Renal pelvis (tissue), 4 donors: ENCODE results near the gene DTX2. TPM values are rescaled to one million over a fixed set of nuclear protein-coding genes. Genes with fewer than 3 reads are reported as not detected.
"Not testable (repeated sequence)": the region's sequence is repeated elsewhere in the genome, so short reads cannot be mapped to it uniquely, and the experiment has no call there.

Source experiments
- DNase-seq: peaks from one replicate; pipeline ENCODE4 v3.0.0-alpha.2; 2013
- polyA plus RNA-seq, 3 donors: library from polyadenylated mRNA; unstranded; fragments of 120-200 nt; gene quantifications; one replicate each; pipeline ENCODE4 v1.2.1, GENCODE V29; 2013; ENCODE audit not compliant: insufficient read length in 3 of 3

Gene DTX2
- polyA plus RNA-seq, 3 donors = 7.8 to 12.1 (median 8.1) TPM

DNA sequence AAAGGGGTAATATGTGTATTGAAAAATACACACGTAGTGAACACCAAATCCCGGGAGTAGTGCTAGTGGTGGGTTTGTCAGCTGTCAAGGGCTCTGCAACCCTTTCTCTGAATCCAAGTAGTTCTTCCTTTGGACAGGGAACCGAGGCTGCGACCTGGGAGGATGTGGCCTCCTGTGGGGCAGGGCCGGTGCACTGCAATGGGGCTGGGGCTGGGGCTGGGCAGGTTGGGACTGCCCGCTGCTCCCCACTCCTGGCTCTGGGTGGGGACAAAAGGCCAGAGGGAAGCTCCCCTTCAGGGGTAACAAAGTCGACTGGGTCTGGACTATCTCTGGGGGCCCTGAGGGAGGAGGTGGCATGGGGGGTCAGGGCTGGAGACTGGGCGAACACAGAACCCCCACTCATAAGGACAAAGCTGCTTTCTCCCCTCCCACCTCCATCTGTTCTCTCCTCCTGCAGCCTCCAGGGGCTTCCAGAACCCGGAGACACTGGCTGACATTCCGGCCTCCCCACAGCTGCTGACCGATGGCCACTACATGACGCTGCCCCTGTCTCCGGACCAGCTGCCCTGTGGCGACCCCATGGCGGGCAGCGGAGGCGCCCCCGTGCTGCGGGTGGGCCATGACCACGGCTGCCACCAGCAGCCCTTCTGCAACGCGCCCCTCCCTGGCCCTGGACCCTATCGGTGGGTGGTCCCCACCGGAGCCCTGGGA, 49.8 kb downstream of the DTX2 start:
- not testable (repeated sequence) for DNase-seq

- not testable (repeated sequence) for DNase-seq
Measured at GRCh38 chr7:76511911-76512885, 50.7 kb downstream of the DTX2 start.

- no peak for DNase-seq
Measured at GRCh38 chr7:76512941-76513816, 51.7 kb downstream of the DTX2 start.

GRCh38 chr7:76513817-76514799, 52.6 kb downstream of the DTX2 start:
- DNase-seq = no peak

DNA sequence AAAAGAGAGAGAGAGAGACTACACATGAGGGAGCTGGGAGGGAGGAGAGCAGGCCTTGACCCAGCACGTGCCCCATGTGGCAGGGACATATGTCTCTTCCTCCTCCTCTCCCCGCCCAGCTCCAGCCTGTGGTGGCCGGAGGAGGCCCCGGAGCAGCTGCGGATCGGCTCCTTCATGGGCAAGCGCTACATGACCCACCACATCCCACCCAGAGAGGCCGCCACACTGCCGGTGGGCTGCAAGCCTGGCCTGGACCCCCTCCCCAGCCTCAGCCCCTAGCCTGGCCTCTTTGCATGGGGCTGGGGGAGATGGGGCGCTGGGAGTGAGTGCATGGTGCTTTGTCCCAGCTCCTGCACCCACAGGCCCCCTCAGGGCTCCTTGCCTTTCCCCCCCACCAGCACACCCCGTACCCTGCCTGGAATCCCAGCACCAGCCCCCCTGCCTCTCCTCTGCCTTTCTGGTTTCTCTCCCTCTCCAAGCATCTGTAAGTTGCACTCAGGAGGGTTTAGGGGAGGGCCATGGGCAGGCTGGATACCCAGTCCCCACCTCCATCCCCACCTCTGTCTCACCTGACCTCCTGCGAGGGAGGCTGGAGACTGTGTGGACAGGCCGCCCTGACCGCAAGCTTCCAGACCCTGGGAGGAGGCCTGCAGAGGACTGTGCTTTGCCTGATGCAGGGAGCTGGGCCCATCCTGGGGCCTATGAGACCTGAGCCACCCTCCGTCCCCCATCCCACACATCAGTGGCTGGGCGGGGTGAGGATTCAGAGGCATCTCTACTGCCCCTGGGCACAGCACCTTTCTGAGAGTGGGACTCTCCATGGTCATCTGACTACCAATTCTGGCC, 53.6 kb downstream of the DTX2 start:
- DNase-seq = no peak

GRCh38 chr7:76515999-76516443, 54.5 kb downstream of the DTX2 start:
- DNase-seq = no peak

DNA sequence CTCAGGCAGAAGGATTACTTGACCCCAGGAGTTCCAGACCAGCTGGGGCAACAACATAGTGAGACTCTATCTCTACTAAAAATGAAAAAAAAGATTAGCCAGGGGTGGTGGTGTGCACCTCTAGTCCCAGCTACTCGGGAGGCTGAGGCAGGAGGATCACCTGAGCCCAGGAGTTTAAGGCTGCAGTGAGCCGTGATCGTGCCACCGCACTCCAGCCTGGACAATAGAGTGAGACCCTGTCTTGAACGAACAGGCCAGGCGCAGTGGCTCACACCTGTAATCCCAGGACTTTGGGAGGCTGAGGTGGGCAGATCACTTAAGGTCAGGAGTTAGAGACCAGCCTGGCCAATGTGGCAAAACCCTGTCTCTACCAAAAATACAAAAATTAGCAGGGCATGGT, 55.4 kb downstream of the DTX2 start:
- not testable (repeated sequence) for DNase-seq

GRCh38 chr7:76526183-76526582, 64.7 kb downstream of the DTX2 start:
- DNase-seq = not testable (repeated sequence)

DNA sequence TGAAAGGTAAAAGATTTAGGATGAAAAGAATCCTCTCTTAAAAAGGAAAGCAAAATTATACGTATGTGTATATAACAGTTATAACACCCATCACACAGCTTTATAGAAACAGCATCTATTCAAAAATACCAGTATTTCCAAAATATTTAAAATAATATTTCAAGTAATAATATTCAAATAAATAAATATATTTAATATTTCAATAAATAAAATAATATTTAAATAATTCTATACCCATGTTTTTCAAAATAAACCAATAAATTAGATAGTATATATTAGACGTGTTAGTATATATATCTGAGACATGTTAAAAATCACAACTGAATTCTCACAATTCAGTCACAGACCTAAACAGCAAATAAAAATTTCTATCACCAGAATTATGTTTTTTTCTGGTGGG, 70.1 kb downstream of the DTX2 start:
- DNase-seq = not testable (repeated sequence)

GRCh38 chr7:76543197-76543596, 81.7 kb downstream of the DTX2 start, which contains the start of gene SPDYE16:
Gene SPDYE16 (minus strand): TSS chr7:76543297. CDS start chr7:76541459, 1,838 bp downstream.
- not testable (repeated sequence) for DNase-seq

- DNase-seq = peak; percentile 88
Measured at GRCh38 chr7:76549025-76549854, 87.7 kb downstream of the DTX2 start.

GRCh38 chr7:76549855-76550248, 88.3 kb downstream of the DTX2 start:
- not testable (repeated sequence) for DNase-seq

- DNase-seq = not testable (repeated sequence)
Measured at GRCh38 chr7:76551992-76552391, 90.5 kb downstream of the DTX2 start.

Other genes starting within 250 kb of the DTX2 start
- gene HSPB1, start 159.0 kb upstream of the DTX2 start, polyA plus RNA-seq = 100 to 1,000 TPM; 172 to 262 (median 221) TPM
- gene YWHAG, start 102.7 kb upstream of the DTX2 start, polyA plus RNA-seq = 100 to 1,000 TPM; 116 to 125 (median 116) TPM
- gene SSC4D, start 52.0 kb upstream of the DTX2 start, polyA plus RNA-seq = 1 to 10 TPM; 5.2 to 7.4 (median 5.3) TPM
- gene ZP3, start 36.8 kb upstream of the DTX2 start, polyA plus RNA-seq = 10 to 100 TPM in 1 of 3 donors, 1 to 10 TPM in 2; 3.3 to 11.5 (median 9.4) TPM
- gene UPK3B, start 48.8 kb downstream of the DTX2 start, polyA plus RNA-seq = 1 to 10 TPM in 2 of 3 donors, under 1 TPM in 1; 0.70 to 5.8 (median 3.5) TPM
- gene SPDYE16, start 81.6 kb downstream of the DTX2 start, polyA plus RNA-seq = 1 to 10 TPM; 1.7 to 7.2 (median 4.0) TPM
- 10 to 100 TPM; 18.7 to 23.2 (median 22.6) TPM for gene POMZP3, start 165.6 kb downstream of the DTX2 start, polyA plus RNA-seq